OCI-LY1 (cell line): ENCODE data around the gene COL15A1.

ENCODE experiments used
- EZH2 ChIP-seq: fragments of 200-600 bp; sonication (generic), shearing (Covaris generic); IDR thresholded peaks from 2 replicates; pipeline ENCODE4 v1.8.0; 2017; ENCODE audit warnings: borderline replicate concordance, mixed run types, mild to moderate bottlenecking, antibody characterized with exemption, low read length, moderate library complexity, mixed read lengths
- TF ChIP-seq, protein P1 (sequence below): fragments of 200-600 bp; sonication (generic), shearing (Covaris generic); IDR thresholded peaks from 2 replicates; pipeline ENCODE4 v1.5.1; 2017; ENCODE audit warnings: mild to moderate bottlenecking, antibody characterized with exemption, low read length, moderate library complexity, mixed read lengths

- TF ChIP-seq EZH2: no peak
- TF ChIP-seq, protein P1, sequence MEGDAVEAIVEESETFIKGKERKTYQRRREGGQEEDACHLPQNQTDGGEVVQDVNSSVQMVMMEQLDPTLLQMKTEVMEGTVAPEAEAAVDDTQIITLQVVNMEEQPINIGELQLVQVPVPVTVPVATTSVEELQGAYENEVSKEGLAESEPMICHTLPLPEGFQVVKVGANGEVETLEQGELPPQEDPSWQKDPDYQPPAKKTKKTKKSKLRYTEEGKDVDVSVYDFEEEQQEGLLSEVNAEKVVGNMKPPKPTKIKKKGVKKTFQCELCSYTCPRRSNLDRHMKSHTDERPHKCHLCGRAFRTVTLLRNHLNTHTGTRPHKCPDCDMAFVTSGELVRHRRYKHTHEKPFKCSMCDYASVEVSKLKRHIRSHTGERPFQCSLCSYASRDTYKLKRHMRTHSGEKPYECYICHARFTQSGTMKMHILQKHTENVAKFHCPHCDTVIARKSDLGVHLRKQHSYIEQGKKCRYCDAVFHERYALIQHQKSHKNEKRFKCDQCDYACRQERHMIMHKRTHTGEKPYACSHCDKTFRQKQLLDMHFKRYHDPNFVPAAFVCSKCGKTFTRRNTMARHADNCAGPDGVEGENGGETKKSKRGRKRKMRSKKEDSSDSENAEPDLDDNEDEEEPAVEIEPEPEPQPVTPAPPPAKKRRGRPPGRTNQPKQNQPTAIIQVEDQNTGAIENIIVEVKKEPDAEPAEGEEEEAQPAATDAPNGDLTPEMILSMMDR: no peak
These were observed 105.5 kb downstream of the COL15A1 start for GRCh38 chr9:99049228-99049627.
